Natural killer cell (primary cell): ENCODE data around the gene MZF1. TPM values are rescaled to one million over a fixed set of nuclear protein-coding genes. Genes with fewer than 3 reads are reported as not detected.
A peak's percentile ranks its signal among the peaks of the same experiment; 100 is the strongest.

Source experiments
- ATAC-seq, 3 donors: fragments of 150-1000 bp in 2 of 3; fragments of 200-7000 bp in 1 of 3; cut with Tn5 transposase; 1 replicate in 1 of 3; 2 replicates in 2 of 3; pipeline ENCODE4 v1.10.0; 2021; ENCODE audit warnings: mild to moderate bottlenecking in 2 of 3, moderate library complexity in 2 of 3
- DNase-seq, 2 donors: peaks; one replicate each; pipeline versions ENCODE4 v3.0.0 to v3.0.0-alpha.2; 2013 to 2021; ENCODE audit warnings: mixed read lengths in 1 of 2
- H3K27ac ChIP-seq: one replicate; pipeline ENCODE4 v1.5.1; 2013; ENCODE audit warnings: mild to moderate bottlenecking, low read length
- H3K27me3 ChIP-seq: one replicate; pipeline ENCODE4 v1.6.1; 2013; ENCODE audit warnings: low read length; ENCODE audit not compliant: control insufficient read depth, insufficient read depth
- H3K36me3 ChIP-seq: one replicate; pipeline ENCODE4 v1.6.1; 2013; ENCODE audit warnings: low read length; ENCODE audit not compliant: control insufficient read depth, insufficient read depth
- H3K4me1 ChIP-seq: one replicate; pipeline ENCODE4 v1.6.1; 2013; ENCODE audit warnings: low read length; ENCODE audit not compliant: control insufficient read depth, insufficient read depth
- H3K4me3 ChIP-seq: one replicate; pipeline ENCODE4 v1.5.1; 2013; ENCODE audit warnings: low read length
- H3K9me3 ChIP-seq: one replicate; pipeline ENCODE4 v1.6.1; 2013; ENCODE audit warnings: low read length; ENCODE audit not compliant: control insufficient read depth, insufficient read depth
- H3K27ac Mint-ChIP-seq, 2 donors: one replicate each; pipeline ENCODE4 v1.8.0; 2022; ENCODE audit warnings: mild to moderate bottlenecking in 2 of 2, mixed read lengths in 2 of 2, moderate library complexity in 1 of 2
- H3K27me3 Mint-ChIP-seq, 2 donors: one replicate each; pipeline ENCODE4 v1.8.0; 2022; ENCODE audit warnings: low read depth in 2 of 2, mixed read lengths in 2 of 2
- H3K36me3 Mint-ChIP-seq: one replicate; pipeline ENCODE4 v1.8.0; 2022; ENCODE audit warnings: mixed read lengths
- H3K4me1 Mint-ChIP-seq, 2 donors: one replicate each; pipeline ENCODE4 v1.8.0; 2022; ENCODE audit warnings: mixed read lengths in 2 of 2
- H3K4me3 Mint-ChIP-seq: one replicate; pipeline ENCODE4 v1.8.0; 2022; ENCODE audit warnings: mild to moderate bottlenecking, moderate library complexity, mixed read lengths
- H3K9me3 Mint-ChIP-seq, 2 donors: one replicate each; pipeline ENCODE4 v1.8.0; 2022; ENCODE audit warnings: mixed read lengths in 2 of 2
- CTCF ChIP-seq: fragments of 200-600 bp; IDR thresholded peaks from one replicate; pipeline ENCODE4 v1.8.0; 2022; ENCODE audit warnings: antibody characterized with exemption
- WGBS: methylation state at CpG from one replicate; pipeline ENCODE4 v1.1.7; 2013; ENCODE audit warnings: missing lambda C conversion rate; ENCODE audit not compliant: insufficient coverage; 5-methylcytosine and 5-hydroxymethylcytosine counted together
- intact Hi-C: fragments of 100-400 bp; cut with micrococcal nuclease; formaldehyde crosslinking; loops from one replicate; pipeline ENCODE4 v1.14.2; 2022
- total RNA-seq, 4 donors: library from RNA; stranded (reverse); fragments of 120-200 nt in 1 of 4; gene quantifications; one replicate each; pipeline versions ENCODE4 v1.2.3 to v1.2.4, GENCODE V29; 2013 to 2022

Gene MZF1
- total RNA-seq, 3 donors from 2014 or later (not counting 1 experiment from before 2014, with no cell fraction given), result 24.9 to 40.1 (median 37.3) TPM

GRCh38 chr19:58575183-58576041, 2.3 kb upstream of the MZF1 start:
- TF ChIP-seq CTCF, result no peak
- DNase-seq (peak; percentile 77 to 89), ATAC-seq (peak; percentile 44 to 63 (median 49))
- Histone ChIP-seq H3K27ac (peak overlapping the region; percentile 95), H3K9me3 (no peaks in the 10 kb centered on the region), H3K36me3 (peaks cover 4% of the 10 kb centered on the region), H3K27me3 (no peaks in the 10 kb centered on the region), H3K4me3 (peak overlapping the region; percentile 78), H3K4me1 (peaks cover 38% of the 10 kb centered on the region)
- H3K36me3 Mint-ChIP-seq, result no peaks in the 10 kb centered on the region
- H3K27me3 Mint-ChIP-seq, result no peaks in the 10 kb centered on the region
- peak overlapping the region; percentile 99 for H3K27ac Mint-ChIP-seq
- H3K4me3 Mint-ChIP-seq, result peak overlapping the region; percentile 98
- intact Hi-C loops, result loop anchor here (1.0 kb wide), 1 partner anchor 55 kb away; no protein-coding TSS in a partner anchor
- peaks cover 0 to 6% of the 10 kb centered on the region in 2 donors for H3K9me3 Mint-ChIP-seq
- WGBS, result under 1% methylated on average over 66 of the region's 66 CpGs
- H3K4me1 Mint-ChIP-seq, result peaks cover 38 to 44% of the 10 kb centered on the region in 2 donors

- Mint-ChIP-seq H3K9me3 (peaks cover 0 to 6% of the 10 kb centered on the region in 2 donors), H3K4me3 (peak overlapping the region; percentile 98), H3K4me1 (peaks cover 33 to 40% of the 10 kb centered on the region in 2 donors), H3K27me3 (no peaks in the 10 kb centered on the region), H3K27ac (peak overlapping the region; percentile 99), H3K36me3 (no peaks in the 10 kb centered on the region)
- Histone ChIP-seq H3K27ac (peak overlapping the region; percentile 98), H3K4me1 (peaks cover 38% of the 10 kb centered on the region), H3K27me3 (no peaks in the 10 kb centered on the region), H3K9me3 (no peaks in the 10 kb centered on the region), H3K4me3 (peak overlapping the region; percentile 68), H3K36me3 (peaks cover 4% of the 10 kb centered on the region)
- intact Hi-C loops, result loop anchor here (1.0 kb wide), 3 partner anchors 14 to 98 kb away; partner anchors contain the start of gene TRIM28
- 1% methylated on average over 20 of the region's 20 CpGs for WGBS
- DNase-seq (no peak), ATAC-seq (no peak)
- TF ChIP-seq CTCF, result no peak
These were observed 576 bp upstream of the MZF1 start for GRCh38 chr19:58573658-58574164.

- H3K36me3 Mint-ChIP-seq, result no peaks in the 10 kb centered on the region
- H3K4me1 ChIP-seq, result peaks cover 38% of the 10 kb centered on the region
- intact Hi-C loops, result no loop called here
- peak overlapping the region; percentile 98 for H3K27ac ChIP-seq
- DNase-seq (peak in 1 of 2 donors; percentile 16), ATAC-seq (no peak)
- H3K4me3 ChIP-seq, result peak overlapping the region; percentile 68
- peaks cover 4% of the 10 kb centered on the region for H3K36me3 ChIP-seq
- peak overlapping the region; percentile 98 for H3K4me3 Mint-ChIP-seq
- peak overlapping the region; percentile 99 for H3K27ac Mint-ChIP-seq
- no peaks in the 10 kb centered on the region for H3K9me3 ChIP-seq
- no peaks in the 10 kb centered on the region for H3K27me3 Mint-ChIP-seq
- no peaks in the 10 kb centered on the region for H3K27me3 ChIP-seq
- peaks cover 0 to 6% of the 10 kb centered on the region in 2 donors for H3K9me3 Mint-ChIP-seq
- H3K4me1 Mint-ChIP-seq, result peaks cover 33 to 45% of the 10 kb centered on the region in 2 donors
- TF ChIP-seq CTCF, result no peak
- WGBS, result 42% methylated on average over 23 of the region's 24 CpGs
These were observed 913 bp downstream of the MZF1 start for GRCh38 chr19:58572026-58572817.
